Fibroblast of mammary gland (primary cell): ENCODE data around the gene COL24A1.

Experiments
- DNase-seq: peaks from one replicate; pipeline ENCODE4 v3.0.0-alpha.2; 2010; ENCODE audit warnings: low read depth
- H3K4me3 ChIP-seq: 2 replicates; pipeline ENCODE4 v1.5.1; 2011; ENCODE audit warnings: low read depth, mild to moderate bottlenecking, low read length, moderate library complexity; ENCODE audit not compliant: control insufficient read depth
- TF ChIP-seq, protein P1 (sequence below): conservative IDR thresholded peaks from 2 replicates; pipeline ENCODE4 v1.5.1; 2011; ENCODE audit warnings: low read depth, low read length, inconsistent platforms; ENCODE audit not compliant: control insufficient read depth, insufficient read depth

COL24A1 gene

DNA sequence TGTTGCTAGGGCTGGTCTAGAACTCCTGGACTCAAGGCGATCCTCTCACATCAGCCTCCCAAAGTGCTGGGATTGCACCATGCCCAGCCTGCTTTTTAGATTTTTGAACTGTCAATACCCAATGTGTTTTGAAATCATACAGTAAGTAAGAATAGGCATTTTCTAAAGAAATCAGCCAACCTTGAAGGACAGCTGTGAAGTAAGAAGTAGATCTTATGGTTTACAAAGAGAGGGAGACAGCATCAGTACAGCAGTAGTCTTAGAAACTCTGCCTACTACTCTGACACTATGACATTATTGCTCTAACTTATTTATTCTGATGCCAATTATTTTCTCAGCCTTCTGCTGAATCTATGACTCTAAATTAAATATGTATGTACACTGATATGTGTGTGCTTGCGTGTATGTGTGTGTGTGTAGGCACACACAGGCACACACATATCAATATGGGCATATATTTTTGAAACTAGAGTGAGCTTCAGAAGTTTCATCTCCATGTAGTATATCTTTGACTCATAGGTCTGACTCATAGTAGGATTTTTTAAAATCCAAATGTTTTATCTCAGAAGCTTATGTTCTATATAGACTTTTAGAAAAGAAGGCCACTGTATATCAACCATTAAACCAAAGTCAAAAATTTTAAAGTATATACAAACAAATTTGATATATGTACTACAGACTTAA lies 140.4 kb downstream of the COL24A1 start:
- TF ChIP-seq, protein P1, sequence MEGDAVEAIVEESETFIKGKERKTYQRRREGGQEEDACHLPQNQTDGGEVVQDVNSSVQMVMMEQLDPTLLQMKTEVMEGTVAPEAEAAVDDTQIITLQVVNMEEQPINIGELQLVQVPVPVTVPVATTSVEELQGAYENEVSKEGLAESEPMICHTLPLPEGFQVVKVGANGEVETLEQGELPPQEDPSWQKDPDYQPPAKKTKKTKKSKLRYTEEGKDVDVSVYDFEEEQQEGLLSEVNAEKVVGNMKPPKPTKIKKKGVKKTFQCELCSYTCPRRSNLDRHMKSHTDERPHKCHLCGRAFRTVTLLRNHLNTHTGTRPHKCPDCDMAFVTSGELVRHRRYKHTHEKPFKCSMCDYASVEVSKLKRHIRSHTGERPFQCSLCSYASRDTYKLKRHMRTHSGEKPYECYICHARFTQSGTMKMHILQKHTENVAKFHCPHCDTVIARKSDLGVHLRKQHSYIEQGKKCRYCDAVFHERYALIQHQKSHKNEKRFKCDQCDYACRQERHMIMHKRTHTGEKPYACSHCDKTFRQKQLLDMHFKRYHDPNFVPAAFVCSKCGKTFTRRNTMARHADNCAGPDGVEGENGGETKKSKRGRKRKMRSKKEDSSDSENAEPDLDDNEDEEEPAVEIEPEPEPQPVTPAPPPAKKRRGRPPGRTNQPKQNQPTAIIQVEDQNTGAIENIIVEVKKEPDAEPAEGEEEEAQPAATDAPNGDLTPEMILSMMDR, result no peak
- no peak for DNase-seq
- H3K4me3 ChIP-seq, result no peak overlapping the region

DNA sequence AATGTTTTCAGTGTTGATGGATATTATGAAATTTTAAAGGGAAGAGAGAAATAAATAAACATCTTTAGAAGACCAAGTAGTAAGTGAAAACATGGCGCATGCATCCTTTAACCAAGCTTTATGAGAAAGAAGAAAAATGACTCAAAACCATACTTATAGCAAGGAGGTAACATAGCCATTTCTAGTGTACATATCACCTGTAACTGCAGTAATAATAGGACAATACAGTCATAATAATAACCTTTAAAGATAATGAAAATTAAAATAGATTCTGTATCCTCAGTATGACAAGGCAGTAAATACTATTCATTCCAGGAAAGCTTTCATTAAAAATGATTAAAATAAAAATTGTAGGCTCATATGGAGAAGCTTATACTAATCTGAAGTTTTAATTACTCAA lies 141.2 kb downstream of the COL24A1 start:
- H3K4me3 ChIP-seq, result no peak overlapping the region
- DNase-seq, result no peak
- TF ChIP-seq, protein P1, result no peak

DNA sequence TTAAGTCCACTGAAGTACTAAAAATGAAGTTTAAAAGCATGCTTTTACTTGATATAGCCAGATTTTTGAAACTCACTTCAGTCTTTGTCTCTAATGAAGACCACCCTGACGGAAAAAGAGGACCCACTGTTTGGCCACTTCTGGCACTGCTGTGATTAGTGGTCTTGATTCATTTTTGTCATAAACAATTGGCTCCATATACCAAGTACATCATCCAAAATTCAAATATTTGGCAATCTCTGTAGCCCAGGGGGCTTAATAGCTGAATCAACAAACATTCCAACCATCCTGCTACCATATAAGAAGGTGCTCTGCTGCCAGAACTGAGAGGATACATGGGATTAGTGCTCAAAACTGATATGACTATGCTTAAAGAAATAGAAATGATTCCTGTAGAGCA lies 156.0 kb downstream of the COL24A1 start:
- no peak overlapping the region for H3K4me3 ChIP-seq
- no peak for DNase-seq
- TF ChIP-seq, protein P1, result no peak

DNA sequence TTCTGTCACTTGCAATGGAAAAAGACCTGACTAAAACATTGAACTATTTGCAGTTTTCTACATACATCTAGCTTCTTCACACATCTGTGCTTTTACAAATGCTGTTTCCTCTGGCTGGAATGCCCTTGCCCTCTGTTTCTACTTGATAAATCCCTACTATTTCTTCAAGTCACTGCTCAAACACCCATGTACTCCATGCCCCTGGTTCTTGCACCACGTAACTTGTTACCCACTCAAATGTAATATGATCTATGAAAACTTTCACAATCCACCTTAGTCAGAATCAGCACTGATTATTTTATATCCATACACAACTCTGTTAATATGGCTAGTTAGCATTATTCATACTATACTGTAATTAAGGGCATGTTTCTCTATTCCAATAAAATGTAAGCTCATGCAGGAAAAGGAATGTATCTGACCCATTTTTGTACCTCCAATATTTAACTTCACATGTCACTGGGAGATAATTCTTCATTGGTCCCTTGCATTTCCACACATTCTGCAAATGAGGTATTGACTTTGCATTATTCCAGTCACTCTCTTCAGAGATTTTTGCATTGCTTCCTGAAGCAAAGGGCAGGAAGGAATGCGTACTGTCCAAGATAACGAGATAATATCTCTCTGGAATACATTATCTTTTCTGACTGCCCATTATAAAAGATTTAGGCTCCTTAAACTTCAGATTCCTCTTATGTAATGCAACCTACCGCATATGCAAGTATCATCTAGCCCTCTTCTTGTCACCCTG lies 158.3 kb downstream of the COL24A1 start:
- TF ChIP-seq, protein P1, result no peak
- no peak overlapping the region for H3K4me3 ChIP-seq
- DNase-seq, result peak; percentile 25

DNA sequence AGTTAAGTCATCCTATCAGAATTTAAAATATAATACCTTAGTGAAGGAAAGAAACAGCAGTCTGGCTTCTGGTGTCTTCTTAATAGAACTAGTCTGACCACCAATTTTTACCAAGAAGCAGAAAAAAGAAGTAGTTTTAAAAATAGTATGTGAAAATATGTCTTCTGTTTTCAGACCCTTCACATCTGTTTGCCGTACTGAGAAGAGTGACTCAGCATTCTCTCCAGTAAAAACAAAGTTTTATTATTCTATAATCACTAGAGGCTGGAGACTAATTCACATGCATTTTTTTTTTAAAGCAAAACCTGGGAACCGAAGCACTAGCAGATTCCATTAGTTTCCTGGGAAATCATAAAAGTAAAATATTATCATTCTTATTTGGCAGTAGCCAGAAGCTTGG lies 163.8 kb downstream of the COL24A1 start:
- TF ChIP-seq, protein P1, result no peak
- H3K4me3 ChIP-seq, result no peak overlapping the region
- DNase-seq, result peak; percentile 72

DNA sequence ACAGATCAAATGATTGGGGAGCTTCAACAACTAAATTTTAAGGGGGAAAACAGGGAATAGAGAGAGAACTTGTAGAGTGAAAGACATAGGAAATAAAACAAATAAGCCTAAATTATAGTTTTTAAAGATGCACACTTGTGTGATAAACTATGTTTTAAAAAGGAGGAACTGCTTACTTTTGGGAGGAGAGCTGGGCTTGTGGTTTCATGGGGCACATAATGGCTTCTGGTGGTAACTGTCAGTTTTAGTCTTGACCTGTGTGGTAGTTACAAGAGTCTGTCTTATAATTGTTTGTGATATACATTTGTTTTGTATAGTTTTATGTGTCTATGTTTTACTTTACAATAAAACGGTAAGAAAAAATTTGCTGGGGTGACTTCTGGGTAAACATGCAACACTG lies 165.3 kb downstream of the COL24A1 start:
- TF ChIP-seq, protein P1, result no peak
- H3K4me3 ChIP-seq, result no peak overlapping the region
- no peak for DNase-seq
